OCI-LY3 (cell line): Measurements from ENCODE around the gene PCNA.

Experiments
- CTCF ChIP-seq: fragments of 200-600, 300-600 bp; sonication (generic); IDR thresholded peaks from 2 replicates; pipeline ENCODE4 v1.5.1; 2014; ENCODE audit warnings: antibody characterized with exemption, low read length, low read depth
- EZH2phosphoT487 ChIP-seq: fragments of 200-600 bp; shearing (Covaris generic); IDR thresholded peaks from 2 replicates; pipeline ENCODE4 v1.6.1; 2018; ENCODE audit warnings: antibody characterized with exemption, mixed run types, low read depth

DNA sequence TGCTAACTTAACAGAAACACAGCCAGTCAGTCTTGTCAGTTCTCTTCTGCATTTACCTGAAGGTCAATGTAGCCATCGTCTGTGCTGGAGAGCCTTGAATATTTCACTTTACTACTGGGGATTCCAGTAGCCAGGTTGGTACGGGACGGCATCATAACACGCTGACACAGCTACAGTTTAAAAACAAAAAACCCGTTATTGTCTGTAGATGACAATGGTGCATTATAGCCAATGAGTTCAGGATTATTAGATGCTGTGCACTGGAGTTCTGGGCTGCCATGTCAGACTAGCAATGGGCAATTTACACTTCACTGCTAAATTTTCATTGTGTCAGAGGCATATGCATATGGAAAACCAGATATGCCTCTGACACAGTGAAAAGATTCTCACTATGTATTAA lies 10.5 kb downstream of the PCNA start:
- TF ChIP-seq CTCF (no peak), EZH2phosphoT487 (no peak)
